Gastrocnemius medialis (tissue), 4 donors: ENCODE data around the gene CYP4F11. TPM values are rescaled to one million over a fixed set of nuclear protein-coding genes. Genes with fewer than 3 reads are reported as not detected.

Experiments
- ATAC-seq, 2 donors: fragments of 150-250 bp; one replicate each; pipeline ENCODE4 v1.9.1; 2016
- DNase-seq, 2 donors: peaks; one replicate each; pipeline ENCODE4 v3.0.0-alpha.2; 2019
- H3K27ac ChIP-seq, 4 donors: fragments of 200-600 bp; sonication (generic); 1 replicate in 1 of 4; 2 replicates in 3 of 4; pipeline ENCODE4 v1.5.1; 2016 to 2018; ENCODE audit warnings: mild to moderate bottlenecking in 2 of 4, moderate library complexity in 1 of 4
- H3K27me3 ChIP-seq, 3 donors: fragments of 200-600 bp; sonication (generic) in 2 of 3; 1 replicate in 1 of 3; 2 replicates in 2 of 3; pipeline versions ENCODE4 v1.5.1 to v1.6.0; 2016 to 2019; ENCODE audit warnings: mild to moderate bottlenecking in 1 of 3, moderate library complexity in 1 of 3
- H3K36me3 ChIP-seq, 2 donors: fragments of 200-600 bp; sonication (generic) in 1 of 2; one replicate each; pipeline ENCODE4 v1.5.1; 2017 to 2018
- H3K4me1 ChIP-seq, 2 donors: fragments of 200-600 bp; sonication (generic) in 1 of 2; one replicate each; pipeline ENCODE4 v1.5.1; 2016 to 2017; ENCODE audit warnings: mild to moderate bottlenecking in 2 of 2
- H3K4me3 ChIP-seq, 4 donors: fragments of 200-600 bp; sonication (generic) in 3 of 4; 1 replicate in 1 of 4; 2 replicates in 3 of 4; pipeline ENCODE4 v1.5.1; 2016 to 2019; ENCODE audit warnings: mild to moderate bottlenecking in 2 of 4
- H3K9me3 ChIP-seq, 3 donors: fragments of 200-600 bp; sonication (generic) in 2 of 3; 1 replicate in 1 of 3; 2 replicates in 2 of 3; pipeline ENCODE4 v1.5.1; 2016 to 2019
- CTCF ChIP-seq, 5 experiments: fragments of 450-650 bp in 3 of 5; fragments of 200-600 bp in 2 of 5; sonication (generic) in 2 of 5; IDR thresholded peaks in 4 of 5; conservative IDR thresholded peaks in 1 of 5; 1 replicate in 4 of 5; 2 replicates in 1 of 5; pipeline ENCODE4 v1.5.1; 2016 to 2019; ENCODE audit warnings: antibody characterized with exemption in 5 of 5, mild to moderate bottlenecking in 3 of 5, moderate library complexity in 3 of 5
- POLR2A ChIP-seq, 2 donors: fragments of 450-650 bp; IDR thresholded peaks; one replicate each; pipeline ENCODE4 v1.6.1; 2017; ENCODE audit warnings: antibody characterized with exemption in 2 of 2, mild to moderate bottlenecking in 2 of 2, moderate library complexity in 2 of 2
- in situ Hi-C, 4 donors: fragments of 200-750 bp; cut with MboI; loops; one replicate each; pipeline versions ENCODE4 v1.15.0 to v1.8.0; 2017; ENCODE audit warnings: low sequenced_read_pairs in 4 of 4
- intact Hi-C: fragments of 100-400 bp; cut with DNase I; formaldehyde crosslinking; loops from one replicate; pipeline ENCODE4 v1.15.1; 2023; ENCODE audit warnings: low total_unique reads
- total RNA-seq, 4 donors: library from RNA; depleted of rRNA; stranded (reverse); fragments of >200 nt; gene quantifications; one replicate each; pipeline versions ENCODE4 v1.1.0 to v1.2.3, GENCODE V29; 2016

The CYP4F11 gene
- total RNA-seq, 4 donors from 2014 or later, result 0.10 to 0.86 (median 0.32) TPM

- no peak for TF ChIP-seq POLR2A (IDR thresholded peaks at IDR 0.05)
- no peak for TF ChIP-seq CTCF (IDR thresholded peaks at IDR 0.05 in 4 of 5, conservative IDR thresholded peaks at IDR 0.05 in 1 of 5)
- H3K9me3 ChIP-seq, result no peaks in the 10 kb centered on the region
- no peak overlapping the region for H3K27ac ChIP-seq
- ATAC-seq, result no peak
- no peaks in the 10 kb centered on the region for H3K4me1 ChIP-seq
- no peaks in the 10 kb centered on the region for H3K27me3 ChIP-seq
- in situ Hi-C loops, result no loop called here
- no peak for DNase-seq
- no peaks in the 10 kb centered on the region for H3K36me3 ChIP-seq
- intact Hi-C loops, result no loop called here
- no peak overlapping the region for H3K4me3 ChIP-seq
These were observed 67.7 kb downstream of the CYP4F11 start for GRCh38 chr19:15866636-15867035.

GRCh38 chr19:15864824-15865223 lies 69.5 kb downstream of the CYP4F11 start:
- Histone ChIP-seq H3K4me1 (no peaks in the 10 kb centered on the region), H3K27me3 (no peaks in the 10 kb centered on the region), H3K4me3 (no peak overlapping the region), H3K9me3 (no peaks in the 10 kb centered on the region), H3K36me3 (no peaks in the 10 kb centered on the region), H3K27ac (no peak overlapping the region)
- DNase-seq (no peak), ATAC-seq (no peak)
- intact Hi-C loops, result no loop called here
- in situ Hi-C loops, result no loop called here
- TF ChIP-seq CTCF (IDR thresholded peaks at IDR 0.05 in 4 of 5, conservative IDR thresholded peaks at IDR 0.05 in 1 of 5), result no peak
- no peak for TF ChIP-seq POLR2A (IDR thresholded peaks at IDR 0.05)

- no peak for ATAC-seq
- TF ChIP-seq CTCF (IDR thresholded peaks at IDR 0.05 in 4 of 5, conservative IDR thresholded peaks at IDR 0.05 in 1 of 5), result no peak
- no peak for TF ChIP-seq POLR2A (IDR thresholded peaks at IDR 0.05)
- Histone ChIP-seq H3K27me3 (no peaks in the 10 kb centered on the region), H3K9me3 (no peaks in the 10 kb centered on the region), H3K36me3 (no peaks in the 10 kb centered on the region), H3K4me3 (no peak overlapping the region), H3K27ac (no peak overlapping the region), H3K4me1 (no peaks in the 10 kb centered on the region)
- in situ Hi-C loops (no loop called here), intact Hi-C loops (no loop called here)
- no peak for DNase-seq
These were observed 71.1 kb downstream of the CYP4F11 start for GRCh38 chr19:15863272-15863671.

GRCh38 chr19:15862444-15862843 lies 71.9 kb downstream of the CYP4F11 start:
- in situ Hi-C loops, result no loop called here
- no peaks in the 10 kb centered on the region for H3K9me3 ChIP-seq
- no peaks in the 10 kb centered on the region for H3K36me3 ChIP-seq
- no peak for TF ChIP-seq POLR2A (IDR thresholded peaks at IDR 0.05)
- TF ChIP-seq CTCF (IDR thresholded peaks at IDR 0.05 in 4 of 5, conservative IDR thresholded peaks at IDR 0.05 in 1 of 5), result no peak
- ATAC-seq (no peak), DNase-seq (no peak)
- no peaks in the 10 kb centered on the region for H3K4me1 ChIP-seq
- no peak overlapping the region for H3K27ac ChIP-seq
- no peaks in the 10 kb centered on the region for H3K27me3 ChIP-seq
- intact Hi-C loops, result no loop called here
- no peak overlapping the region for H3K4me3 ChIP-seq

Other genes with a start within 250 kb of the CYP4F11 start
- gene OR10H2, start 206.5 kb downstream of the CYP4F11 start, total RNA-seq, result not detected
- gene OR10H3, start 196.5 kb downstream of the CYP4F11 start, total RNA-seq, result not detected
- gene OR10H5, start 146.9 kb downstream of the CYP4F11 start, total RNA-seq, result not detected
- gene OR10H1, start 118.9 kb downstream of the CYP4F11 start, total RNA-seq, result not detected
- gene CYP4F2, start 36.5 kb downstream of the CYP4F11 start, total RNA-seq, result under 1 TPM in 1 of 4 donors, not detected in 3; 0.98 TPM
- not detected for gene OR10H4, start 14.5 kb upstream of the CYP4F11 start, total RNA-seq
- gene TPM4, start 142.0 kb upstream of the CYP4F11 start, total RNA-seq, result 10 to 100 TPM; 21.8 to 62.8 (median 44.1) TPM
- gene RAB8A, start 177.4 kb upstream of the CYP4F11 start, total RNA-seq, result 10 to 100 TPM in 1 of 4 donors, 1 to 10 TPM in 3; 8.3 to 12.1 (median 9.2) TPM
- gene HSH2D, start 209.2 kb upstream of the CYP4F11 start, total RNA-seq, result not detected
- not detected for gene CIB3, start 239.0 kb upstream of the CYP4F11 start, total RNA-seq